SK-N-MC (cell line): Measurements from ENCODE around the gene RNF144A.
A peak's percentile ranks its signal among the peaks of the same experiment; 100 is the strongest.

Experiments used
- DNase-seq: peaks from one replicate; pipeline ENCODE4 v3.0.0-alpha.2; 2011; ENCODE audit warnings: low read depth, low spot score
- H3K27ac ChIP-seq: fragments of 200-600 bp; sonication (generic); 2 replicates; pipeline ENCODE4 v1.5.1; 2016; ENCODE audit warnings: mixed run types
- H3K36me3 ChIP-seq: fragments of 200-600 bp; sonication (generic); 2 replicates; pipeline ENCODE4 v1.6.1; 2017; ENCODE audit warnings: antibody characterized with exemption, low read length, mixed read lengths; ENCODE audit not compliant: insufficient read depth
- H3K4me3 ChIP-seq: fragments of 200-600 bp; sonication (generic); 2 replicates; pipeline ENCODE4 v1.5.1; 2016
- H3K9ac ChIP-seq: fragments of 200-600 bp; sonication (generic); 2 replicates; pipeline ENCODE4 v1.8.0; 2017; ENCODE audit warnings: mixed run types, mixed read lengths; ENCODE audit not compliant: insufficient read length
- H3K9me3 ChIP-seq: fragments of 200-600 bp; sonication (generic); 2 replicates; pipeline ENCODE4 v1.6.1; 2017; ENCODE audit warnings: low read depth, mild to moderate bottlenecking, antibody characterized with exemption, low read length, moderate library complexity, mixed read lengths
- EZH2 ChIP-seq: fragments of 200-600 bp; sonication (generic); IDR thresholded peaks from one replicate; pipeline ENCODE4 v1.6.1; 2017; ENCODE audit warnings: antibody characterized with exemption
- FOXP2 ChIP-seq: optimal IDR thresholded peaks from 2 replicates; pipeline ENCODE3; 2011; ENCODE audit warnings: mild to moderate bottlenecking, moderate library complexity; ENCODE audit not compliant: insufficient read depth; ENCODE audit errors: extremely low read length, control extremely low read depth
- POLR2AphosphoS5 ChIP-seq: IDR thresholded peaks from 2 replicates; pipeline ENCODE4 v1.6.1; 2012; ENCODE audit warnings: mild to moderate bottlenecking, low read depth, low read length, borderline replicate concordance

The RNF144A gene

DNA sequence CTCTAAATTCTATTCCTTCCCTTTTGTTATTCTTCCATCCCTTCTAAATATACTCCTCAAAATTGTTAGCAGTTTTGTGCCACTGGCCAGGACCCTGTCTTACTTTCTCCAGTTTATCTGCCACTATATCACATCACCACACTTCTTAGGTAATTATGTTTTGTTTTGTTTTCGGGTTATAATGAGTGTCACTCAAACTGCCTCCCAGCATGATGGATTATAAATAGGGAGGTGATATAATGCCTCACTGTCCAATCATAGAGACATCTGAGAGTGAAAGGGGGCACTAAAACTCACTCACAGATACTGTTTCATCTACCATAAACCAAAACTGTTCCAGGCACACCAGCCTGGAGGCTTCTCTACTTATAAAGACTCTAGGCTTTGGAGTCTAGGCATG, 36.2 kb upstream of the RNF144A start:
- Histone ChIP-seq H3K36me3 (no peaks in the 10 kb centered on the region), H3K9me3 (no peaks in the 10 kb centered on the region), H3K9ac (no peak overlapping the region), H3K4me3 (no peak overlapping the region), H3K27ac (no peak overlapping the region)
- TF ChIP-seq FOXP2 (no peak), POLR2AphosphoS5 (no peak), EZH2 (no peak)
- no peak for DNase-seq

GRCh38 chr2:6881516-6881915, 35.7 kb upstream of the RNF144A start:
- no peak for DNase-seq
- Histone ChIP-seq H3K27ac (no peak overlapping the region), H3K9ac (no peak overlapping the region), H3K9me3 (no peaks in the 10 kb centered on the region), H3K4me3 (no peak overlapping the region), H3K36me3 (no peaks in the 10 kb centered on the region)
- TF ChIP-seq EZH2 (no peak), POLR2AphosphoS5 (no peak), FOXP2 (no peak)

DNA sequence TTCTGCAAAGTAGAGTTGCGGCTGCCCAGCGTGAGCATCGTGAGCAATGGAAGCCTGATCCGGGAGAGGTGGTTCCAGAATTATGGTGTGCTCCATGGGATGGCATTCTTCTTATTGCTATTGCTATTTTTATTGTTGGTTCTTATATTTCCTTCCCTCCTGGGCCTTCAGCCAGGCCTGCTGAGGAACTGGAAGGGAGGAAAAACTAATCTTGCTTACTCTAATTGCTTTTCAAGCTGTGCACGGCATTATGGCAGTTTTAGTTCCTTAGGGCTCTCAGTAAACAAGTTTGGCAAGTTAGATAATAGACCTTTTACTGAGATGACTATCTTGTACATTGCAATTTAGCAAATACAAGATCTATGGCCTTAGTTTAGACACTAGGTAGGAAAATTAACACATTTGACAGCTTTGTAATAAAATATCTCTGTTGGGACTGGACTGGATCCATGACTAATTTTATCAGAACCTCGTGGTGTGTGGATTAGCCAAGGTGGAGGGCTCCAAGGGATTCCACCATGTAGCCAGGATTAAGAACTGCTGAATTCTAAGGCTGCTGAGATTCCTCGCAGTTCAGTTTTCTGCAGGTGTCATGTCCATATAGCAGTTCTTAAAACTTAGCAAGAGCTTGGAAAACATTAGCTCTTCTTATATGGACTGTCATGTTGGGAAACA, 33.6 kb upstream of the RNF144A start:
- H3K36me3 ChIP-seq = no peaks in the 10 kb centered on the region
- TF ChIP-seq FOXP2 = peak; percentile 96
- TF ChIP-seq EZH2 = no peak
- no peak for TF ChIP-seq POLR2AphosphoS5
- no peak overlapping the region for H3K9ac ChIP-seq
- DNase-seq = no peak
- H3K4me3 ChIP-seq = peak overlapping the region; percentile 23; the same call in 1 of the 2 replicates
- H3K9me3 ChIP-seq = no peaks in the 10 kb centered on the region
- peak overlapping the region; percentile 57; the same call in 1 of the 2 replicates for H3K27ac ChIP-seq

DNA sequence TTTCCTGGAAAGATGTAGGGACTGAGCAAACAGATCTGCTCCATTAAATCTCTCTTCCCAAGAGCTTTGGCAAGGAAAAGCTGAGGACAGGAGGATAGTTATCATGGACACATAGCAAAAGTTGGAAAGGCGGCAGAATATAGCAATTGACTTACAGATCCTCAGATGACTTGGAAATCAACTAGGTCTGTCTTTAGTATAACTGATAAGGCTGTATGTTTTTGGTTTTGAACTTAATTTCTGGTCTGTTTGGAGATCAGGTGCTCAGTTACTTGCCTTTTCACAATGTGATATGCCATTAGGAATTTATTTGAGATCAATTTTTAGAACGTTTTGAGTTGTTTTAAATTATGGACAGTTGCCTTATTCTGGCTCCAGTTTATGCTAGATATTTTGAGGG, 31.7 kb upstream of the RNF144A start:
- no peak for TF ChIP-seq POLR2AphosphoS5
- TF ChIP-seq FOXP2 = no peak
- no peak for TF ChIP-seq EZH2
- H3K9me3 ChIP-seq = no peaks in the 10 kb centered on the region
- no peak for DNase-seq
- no peak overlapping the region for H3K27ac ChIP-seq
- H3K4me3 ChIP-seq = no peak overlapping the region
- H3K9ac ChIP-seq = no peak overlapping the region
- H3K36me3 ChIP-seq = no peaks in the 10 kb centered on the region

DNA sequence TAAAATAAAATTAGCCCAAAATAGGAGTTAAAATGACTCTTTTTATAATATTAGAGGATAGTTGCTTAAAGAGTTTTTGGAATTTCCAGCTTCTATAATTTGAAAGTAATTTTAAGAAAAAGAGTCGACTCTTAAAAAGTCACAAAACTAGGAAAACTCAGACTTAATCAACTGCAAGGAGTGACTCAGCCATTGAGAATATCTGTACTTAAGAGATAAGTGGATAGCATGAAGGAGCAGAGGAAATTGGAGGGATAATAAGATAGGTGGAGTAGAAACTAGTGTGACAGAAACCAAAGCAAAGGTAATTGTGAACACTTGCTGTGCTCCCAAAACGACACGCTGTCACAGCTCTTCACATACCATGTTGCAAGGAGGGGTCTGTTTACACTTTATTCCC, 31.2 kb upstream of the RNF144A start:
- no peak for TF ChIP-seq EZH2
- TF ChIP-seq POLR2AphosphoS5 = no peak
- TF ChIP-seq FOXP2 = no peak
- Histone ChIP-seq H3K36me3 (no peaks in the 10 kb centered on the region), H3K4me3 (no peak overlapping the region), H3K9me3 (no peaks in the 10 kb centered on the region), H3K9ac (no peak overlapping the region), H3K27ac (no peak overlapping the region)
- DNase-seq = no peak

- no peak overlapping the region for H3K9ac ChIP-seq
- TF ChIP-seq EZH2 = no peak
- TF ChIP-seq POLR2AphosphoS5 = no peak
- TF ChIP-seq FOXP2 = no peak
- no peaks in the 10 kb centered on the region for H3K36me3 ChIP-seq
- DNase-seq = no peak
- H3K4me3 ChIP-seq = no peak overlapping the region
- no peaks in the 10 kb centered on the region for H3K9me3 ChIP-seq
- H3K27ac ChIP-seq = no peak overlapping the region
These were observed 29.4 kb upstream of the RNF144A start for GRCh38 chr2:6887751-6888192.

DNA sequence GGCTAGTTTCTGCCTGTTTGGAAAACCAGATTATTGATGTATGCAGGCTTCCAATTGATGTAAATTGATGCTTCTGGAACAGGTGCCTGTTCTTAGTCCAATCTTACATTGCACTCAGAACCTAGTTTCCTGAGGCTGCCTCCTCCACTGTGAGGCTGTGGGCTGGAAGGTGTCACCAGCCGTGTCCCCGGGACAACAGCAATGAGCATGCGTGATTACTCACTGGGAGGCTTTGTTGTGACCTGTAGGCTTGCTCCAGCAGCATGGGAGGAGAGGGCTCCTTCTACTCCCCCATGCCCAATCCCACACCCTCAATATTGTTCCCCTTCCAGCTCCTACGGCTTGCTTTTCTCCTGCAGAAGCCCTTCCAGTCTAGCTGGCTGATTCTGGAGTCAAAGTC, 28.5 kb upstream of the RNF144A start:
- no peak overlapping the region for H3K9ac ChIP-seq
- H3K4me3 ChIP-seq = no peak overlapping the region
- TF ChIP-seq FOXP2 (no peak), EZH2 (no peak), POLR2AphosphoS5 (no peak)
- no peak for DNase-seq
- H3K36me3 ChIP-seq = no peaks in the 10 kb centered on the region
- no peaks in the 10 kb centered on the region for H3K9me3 ChIP-seq
- no peak overlapping the region for H3K27ac ChIP-seq

GRCh38 chr2:6893876-6894482, 23.2 kb upstream of the RNF144A start:
- no peak for DNase-seq
- no peaks in the 10 kb centered on the region for H3K9me3 ChIP-seq
- TF ChIP-seq POLR2AphosphoS5 (no peak), FOXP2 (no peak), EZH2 (no peak)
- H3K36me3 ChIP-seq = no peaks in the 10 kb centered on the region
- H3K27ac ChIP-seq = no peak overlapping the region
- H3K4me3 ChIP-seq = no peak overlapping the region
- no peak overlapping the region for H3K9ac ChIP-seq
